HG03439 (cell line): Measurements from ENCODE around the gene HAPSTR1.

Source experiments
- ATAC-seq: cut with Tn5 transposase; IDR thresholded peaks from one replicate; pipeline ENCODE4 v1.9.1; 2021; ENCODE audit warnings: mild to moderate bottlenecking, moderate library complexity; ENCODE audit not compliant: unreplicated experiment

The HAPSTR1 gene

GRCh38 chr16:9095656-9096397, 4.4 kb downstream of the HAPSTR1 start:
- ATAC-seq: no peak

GRCh38 chr16:9096416-9096952, 5.0 kb downstream of the HAPSTR1 start:
- ATAC-seq: no peak

GRCh38 chr16:9097266-9098219, 6.1 kb downstream of the HAPSTR1 start:
- no peak for ATAC-seq

- ATAC-seq: no peak
These were observed 7.1 kb downstream of the HAPSTR1 start for GRCh38 chr16:9098377-9099090.

- ATAC-seq: no peak
These were observed 7.7 kb downstream of the HAPSTR1 start for GRCh38 chr16:9099131-9099625.

GRCh38 chr16:9102379-9102778, 10.9 kb downstream of the HAPSTR1 start:
- ATAC-seq: no peak

GRCh38 chr16:9102943-9103342, 11.5 kb downstream of the HAPSTR1 start:
- ATAC-seq: no peak

GRCh38 chr16:9103546-9103945, 12.1 kb downstream of the HAPSTR1 start:
- ATAC-seq: no peak

GRCh38 chr16:9105189-9105588, 13.7 kb downstream of the HAPSTR1 start:
- no peak for ATAC-seq

- ATAC-seq: no peak
These were observed 15.9 kb downstream of the HAPSTR1 start for GRCh38 chr16:9107025-9107970.

GRCh38 chr16:9109255-9109654, 17.8 kb downstream of the HAPSTR1 start:
- ATAC-seq: no peak

GRCh38 chr16:9112166-9112843, 20.9 kb downstream of the HAPSTR1 start:
- ATAC-seq: no peak

- no peak for ATAC-seq
These were observed 21.4 kb downstream of the HAPSTR1 start for GRCh38 chr16:9112844-9113186.

GRCh38 chr16:9113707-9114106, 22.3 kb downstream of the HAPSTR1 start:
- ATAC-seq: no peak

- ATAC-seq: no peak
These were observed 22.7 kb downstream of the HAPSTR1 start for GRCh38 chr16:9114112-9114511.

- no peak for ATAC-seq
These were observed 23.4 kb downstream of the HAPSTR1 start for GRCh38 chr16:9114842-9115241.

GRCh38 chr16:9115277-9115676, 23.8 kb downstream of the HAPSTR1 start:
- no peak for ATAC-seq

GRCh38 chr16:9116141-9116540, 24.7 kb downstream of the HAPSTR1 start:
- ATAC-seq: no peak

- no peak for ATAC-seq
These were observed 26.7 kb downstream of the HAPSTR1 start for GRCh38 chr16:9118170-9118569.
